Liver (tissue), 9 donors: ENCODE data around the gene GCH1. TPM values are rescaled to one million over a fixed set of nuclear protein-coding genes. Genes with fewer than 3 reads are reported as not detected.

ENCODE experiments used
- DNase-seq: peaks from one replicate; pipeline ENCODE4 v3.0.0-alpha.2; 2017; ENCODE audit warnings: low spot score
- H3K27ac ChIP-seq, 2 donors: one replicate each; pipeline ENCODE4 v1.7.0; 2013; ENCODE audit warnings: inconsistent platforms in 2 of 2, low read length in 2 of 2, control low read depth in 1 of 2, low read depth in 1 of 2, mild to moderate bottlenecking in 1 of 2
- H3K27me3 ChIP-seq, 4 donors: one replicate each; pipeline versions ENCODE4 v1.6.1 to v1.7.0; 2013; ENCODE audit warnings: low read length in 3 of 4, inconsistent platforms in 1 of 4, mild to moderate bottlenecking in 1 of 4, moderate library complexity in 1 of 4; ENCODE audit not compliant: control insufficient read depth in 4 of 4, insufficient read depth in 4 of 4
- H3K36me3 ChIP-seq, 4 donors: one replicate each; pipeline versions ENCODE4 v1.6.1 to v1.7.0; 2013; ENCODE audit warnings: low read length in 3 of 4, mild to moderate bottlenecking in 3 of 4, low read depth in 1 of 4, moderate library complexity in 1 of 4; ENCODE audit not compliant: control insufficient read depth in 4 of 4, insufficient read depth in 3 of 4
- H3K4me1 ChIP-seq, 4 donors: one replicate each; pipeline versions ENCODE4 v1.6.1 to v1.7.0; 2013; ENCODE audit warnings: low read length in 3 of 4, mild to moderate bottlenecking in 3 of 4, moderate library complexity in 1 of 4; ENCODE audit not compliant: control insufficient read depth in 4 of 4, insufficient read depth in 4 of 4
- H3K4me3 ChIP-seq, 3 donors: one replicate each; pipeline versions ENCODE4 v1.6.1 to v1.7.0; 2013; ENCODE audit warnings: low read length in 3 of 3, control low read depth in 1 of 3, low read depth in 1 of 3, mild to moderate bottlenecking in 1 of 3
- H3K9ac ChIP-seq, 2 donors: one replicate each; pipeline ENCODE4 v1.7.0; 2013; ENCODE audit warnings: low read length in 2 of 2, mild to moderate bottlenecking in 2 of 2, moderate library complexity in 2 of 2, control low read depth in 1 of 2, low read depth in 1 of 2
- H3K9me3 ChIP-seq, 4 donors: one replicate each; pipeline versions ENCODE4 v1.6.1 to v1.7.0; 2013; ENCODE audit warnings: low read length in 3 of 4; ENCODE audit not compliant: control insufficient read depth in 4 of 4
- ATF3 ChIP-seq: IDR thresholded peaks from 2 replicates; pipeline ENCODE4 v1.6.1; 2016; ENCODE audit warnings: antibody characterized with exemption
- CTCF ChIP-seq: fragments of 150-350 bp; IDR thresholded peaks from 2 replicates; pipeline ENCODE4 v1.5.1; 2017; ENCODE audit warnings: improper control_type of control experiment, low read depth, low read length; ENCODE audit not compliant: missing input control
- EGR1 ChIP-seq, 2 donors: IDR thresholded peaks; 2 replicates each; pipeline ENCODE4 v1.6.1; 2016 to 2018; ENCODE audit warnings: antibody characterized with exemption in 2 of 2, low read depth in 2 of 2
- FOXA1 ChIP-seq: IDR thresholded peaks from 2 replicates; pipeline ENCODE4 v1.6.1; 2016; ENCODE audit warnings: antibody characterized with exemption
- FOXA2 ChIP-seq: IDR thresholded peaks from 2 replicates; pipeline ENCODE4 v1.6.1; 2016; ENCODE audit warnings: antibody characterized with exemption
- GABPA ChIP-seq, 2 donors: IDR thresholded peaks in 1 of 2; conservative IDR thresholded peaks in 1 of 2; 2 replicates each; pipeline ENCODE4 v1.6.1; 2016; ENCODE audit warnings: antibody characterized with exemption in 2 of 2, mild to moderate bottlenecking in 1 of 2, moderate library complexity in 1 of 2
- HNF4A ChIP-seq, 2 donors: conservative IDR thresholded peaks; 2 replicates each; pipeline ENCODE4 v1.6.1; 2016; ENCODE audit warnings: antibody characterized with exemption in 2 of 2, mild to moderate bottlenecking in 2 of 2
- HNF4G ChIP-seq: IDR thresholded peaks from 2 replicates; pipeline ENCODE4 v1.6.1; 2016; ENCODE audit warnings: antibody characterized with exemption
- JUND ChIP-seq, 2 donors: IDR thresholded peaks; 2 replicates each; pipeline ENCODE4 v1.6.1; 2016; ENCODE audit warnings: antibody characterized with exemption in 2 of 2
- MAX ChIP-seq: IDR thresholded peaks from 2 replicates; pipeline ENCODE4 v1.6.1; 2016; ENCODE audit warnings: antibody characterized with exemption
- NR2F2 ChIP-seq: IDR thresholded peaks from 2 replicates; pipeline ENCODE4 v1.6.1; 2016; ENCODE audit warnings: antibody characterized with exemption
- RAD21 ChIP-seq, 2 donors: IDR thresholded peaks; 2 replicates each; pipeline ENCODE4 v1.6.1; 2016; ENCODE audit warnings: antibody characterized with exemption in 2 of 2, mild to moderate bottlenecking in 2 of 2
- REST ChIP-seq: IDR thresholded peaks from 2 replicates; pipeline ENCODE4 v1.6.1; 2016; ENCODE audit warnings: antibody characterized with exemption, mild to moderate bottlenecking
- RXRA ChIP-seq, 2 donors: IDR thresholded peaks; 2 replicates each; pipeline ENCODE4 v1.6.1; 2017 to 2018; ENCODE audit warnings: antibody characterized with exemption in 2 of 2, mild to moderate bottlenecking in 1 of 2
- SP1 ChIP-seq: IDR thresholded peaks from 2 replicates; pipeline ENCODE4 v1.6.1; 2018; ENCODE audit warnings: antibody characterized with exemption, mild to moderate bottlenecking
- TAF1 ChIP-seq: conservative IDR thresholded peaks from 2 replicates; pipeline ENCODE4 v1.6.1; 2016; ENCODE audit warnings: antibody characterized with exemption, mild to moderate bottlenecking
- YY1 ChIP-seq: IDR thresholded peaks from 2 replicates; pipeline ENCODE4 v1.6.1; 2016; ENCODE audit warnings: antibody characterized with exemption, mild to moderate bottlenecking
- ZBTB33 ChIP-seq: IDR thresholded peaks from 2 replicates; pipeline ENCODE4 v1.6.1; 2016; ENCODE audit warnings: antibody characterized with exemption
- WGBS: extraction: QIAGEN DNeasy Blood & Tissue Kit; methylation state at CpG from one replicate; pipeline ENCODE4 v1.1.7; 2013; 5-methylcytosine and 5-hydroxymethylcytosine counted together
- polyA plus RNA-seq, 2 donors: library from polyadenylated mRNA; stranded (reverse) in 1 of 2; unstranded in 1 of 2; fragments of 200-250 nt in 1 of 2; fragments of >200 nt in 1 of 2; fragmentation: Nextera tagmentation in 1 of 2; extraction: Ambion mirVana in 1 of 2; gene quantifications; one replicate each; pipeline versions ENCODE4 v1.2.1 to v1.2.3, GENCODE V29; 2013 to 2015
- total RNA-seq, 2 donors: library from RNA; depleted of rRNA; stranded (reverse); fragments of >200 nt; gene quantifications; one replicate each; pipeline ENCODE4 v1.2.3, GENCODE V29; 2014
- donor health status: healthy.
- donor health status: healthy.
- donor health status: healthy.
- donor health status: healthy.
- donor health status: healthy.

Gene GCH1
- total and polyA plus RNA-seq, 4 donors = 19.7 to 60.0 (median 37.0) TPM

GRCh38 chr14:54817506-54817905 is 85.1 kb downstream of the GCH1 start:
- Histone ChIP-seq H3K4me1 (no peaks in the 10 kb centered on the region), H3K9me3 (no peaks in the 10 kb centered on the region), H3K36me3 (no peaks in the 10 kb centered on the region), H3K4me3 (no peak overlapping the region), H3K9ac (no peak overlapping the region), H3K27me3 (no peaks in the 10 kb centered on the region), H3K27ac (no peak overlapping the region)
- TF ChIP-seq HNF4G (no peak), ZBTB33 (no peak), NR2F2 (no peak), SP1 (no peak), MAX (no peak), FOXA2 (no peak), RXRA (IDR thresholded peaks at IDR 0.05) (no peak), RAD21 (IDR thresholded peaks at IDR 0.05) (no peak), TAF1 (no peak), JUND (IDR thresholded peaks at IDR 0.05) (no peak), REST (no peak), GABPA (IDR thresholded peaks at IDR 0.05 in 1 of 2, conservative IDR thresholded peaks at IDR 0.05 in 1 of 2) (no peak), FOXA1 (no peak), HNF4A (conservative IDR thresholded peaks at IDR 0.05) (no peak), CTCF (no peak), ATF3 (no peak), EGR1 (IDR thresholded peaks at IDR 0.05; ENCODE audit: low read depth in 2 of 2) (no peak), YY1 (no peak)
- DNase-seq = no peak
- 95% methylated on average over 5 of the region's 5 CpGs for WGBS
